Sigmoid colon (tissue), 7 donors: ENCODE results near the gene RPL37A. TPM values are rescaled to one million over a fixed set of nuclear protein-coding genes. Genes with fewer than 3 reads are reported as not detected.

Experiments
- DNase-seq: peaks from one replicate; pipeline ENCODE4 v3.0.0-alpha.2; 2019
- H3K27ac ChIP-seq, 4 donors: fragments of 200-600 bp; sonication (generic); one replicate each; pipeline ENCODE4 v1.5.1; 2016 to 2019; ENCODE audit warnings: mild to moderate bottlenecking in 1 of 4
- H3K27me3 ChIP-seq, 3 donors: fragments of 200-600 bp; sonication (generic); one replicate each; pipeline ENCODE4 v1.5.1; 2019; ENCODE audit warnings: mild to moderate bottlenecking in 1 of 3
- H3K36me3 ChIP-seq, 4 donors: fragments of 200-600 bp; sonication (generic); one replicate each; pipeline ENCODE4 v1.5.1; 2016 to 2019
- H3K4me1 ChIP-seq, 4 donors: fragments of 200-600 bp; sonication (generic); one replicate each; pipeline ENCODE4 v1.5.1; 2017 to 2019
- H3K4me3 ChIP-seq, 4 donors: fragments of 200-600 bp; sonication (generic); one replicate each; pipeline ENCODE4 v1.5.1; 2017 to 2019; ENCODE audit warnings: mild to moderate bottlenecking in 2 of 4, moderate library complexity in 1 of 4
- H3K9me3 ChIP-seq, 4 donors: fragments of 200-600 bp in 3 of 4; sonication (generic) in 3 of 4; one replicate each; pipeline versions ENCODE4 v1.5.1 to v1.6.1; 2013 to 2019
- EP300 ChIP-seq, 4 donors: sonication (generic); formaldehyde crosslinking; IDR thresholded peaks; one replicate each; pipeline ENCODE4 v1.6.1; 2017; ENCODE audit warnings: antibody characterized with exemption in 4 of 4
- POLR2A ChIP-seq, 2 donors: fragments of 450-650 bp; IDR thresholded peaks; one replicate each; pipeline ENCODE4 v1.6.1; 2016; ENCODE audit warnings: antibody characterized with exemption in 2 of 2, mild to moderate bottlenecking in 2 of 2, moderate library complexity in 2 of 2
- POLR2AphosphoS5 ChIP-seq, 4 donors: sonication (generic); formaldehyde crosslinking; IDR thresholded peaks; one replicate each; pipeline ENCODE4 v1.6.1; 2017; ENCODE audit warnings: antibody characterized with exemption in 4 of 4
- WGBS, 2 donors: extraction: QIAGEN DNeasy Blood & Tissue Kit; methylation state at CpG; one replicate each; pipeline ENCODE4 v1.1.7; 2013; 5-methylcytosine and 5-hydroxymethylcytosine counted together
- intact Hi-C: fragments of 100-400 bp; cut with DNase I; formaldehyde crosslinking; loops from one replicate; pipeline ENCODE4 v1.15.1; 2023
- polyA plus RNA-seq, 3 donors: library from polyadenylated mRNA; stranded (reverse); fragments of 200-250 nt; gene quantifications; one replicate each; pipeline ENCODE4 v1.2.3, GENCODE V29; 2013
- total RNA-seq, 4 donors: library from RNA; depleted of rRNA; stranded (reverse); fragments of >200 nt; gene quantifications; one replicate each; pipeline ENCODE4 v1.1.0, GENCODE V29; 2016
- TF ChIP-seq, protein P1 (sequence below), 4 experiments: fragments of 450-650 bp in 3 of 4; fragments of 200-600 bp in 1 of 4; IDR thresholded peaks; one replicate each; pipeline ENCODE4 v1.5.1; 2016 to 2019; ENCODE audit warnings: antibody characterized with exemption in 4 of 4, mild to moderate bottlenecking in 3 of 4, moderate library complexity in 2 of 4
- donor health status: healthy with polysubstance abuse.
- donor health status: Bipolar disorder and iron deficiency.
- donor health status: healthy.

Gene RPL37A
- total and polyA plus RNA-seq, 7 donors = 991 to 6,789 (median 2,007) TPM

GRCh38 chr2:216545359-216545758 lies 46.7 kb downstream of the RPL37A start:
- intact Hi-C loops = no loop called here
- peaks cover 0 to 49% (median 41%) of the 10 kb centered on the region in 4 donors for H3K4me1 ChIP-seq
- 57 to 92% methylated on average over 4 of the region's 4 CpGs for WGBS, 2 donors

GRCh38 chr2:216546241-216546640 lies 47.6 kb downstream of the RPL37A start:
- no peak for DNase-seq
- H3K9me3 ChIP-seq = no peaks in the 10 kb centered on the region
- peaks cover 0 to 49% (median 46%) of the 10 kb centered on the region in 4 donors for H3K4me1 ChIP-seq
- peak overlapping the region in 3 of 4 donors; percentile 74 to 86 (median 76) for H3K27ac ChIP-seq
- no peaks in the 10 kb centered on the region for H3K27me3 ChIP-seq
- no peak overlapping the region for H3K4me3 ChIP-seq
- no peak for TF ChIP-seq EP300 (IDR thresholded peaks at IDR 0.05)
- TF ChIP-seq, protein P1, sequence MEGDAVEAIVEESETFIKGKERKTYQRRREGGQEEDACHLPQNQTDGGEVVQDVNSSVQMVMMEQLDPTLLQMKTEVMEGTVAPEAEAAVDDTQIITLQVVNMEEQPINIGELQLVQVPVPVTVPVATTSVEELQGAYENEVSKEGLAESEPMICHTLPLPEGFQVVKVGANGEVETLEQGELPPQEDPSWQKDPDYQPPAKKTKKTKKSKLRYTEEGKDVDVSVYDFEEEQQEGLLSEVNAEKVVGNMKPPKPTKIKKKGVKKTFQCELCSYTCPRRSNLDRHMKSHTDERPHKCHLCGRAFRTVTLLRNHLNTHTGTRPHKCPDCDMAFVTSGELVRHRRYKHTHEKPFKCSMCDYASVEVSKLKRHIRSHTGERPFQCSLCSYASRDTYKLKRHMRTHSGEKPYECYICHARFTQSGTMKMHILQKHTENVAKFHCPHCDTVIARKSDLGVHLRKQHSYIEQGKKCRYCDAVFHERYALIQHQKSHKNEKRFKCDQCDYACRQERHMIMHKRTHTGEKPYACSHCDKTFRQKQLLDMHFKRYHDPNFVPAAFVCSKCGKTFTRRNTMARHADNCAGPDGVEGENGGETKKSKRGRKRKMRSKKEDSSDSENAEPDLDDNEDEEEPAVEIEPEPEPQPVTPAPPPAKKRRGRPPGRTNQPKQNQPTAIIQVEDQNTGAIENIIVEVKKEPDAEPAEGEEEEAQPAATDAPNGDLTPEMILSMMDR (IDR thresholded peaks at IDR 0.05) = no peak
- no peak for TF ChIP-seq POLR2A (IDR thresholded peaks at IDR 0.05)
- no peak for TF ChIP-seq POLR2AphosphoS5 (IDR thresholded peaks at IDR 0.05)
- no peaks in the 10 kb centered on the region for H3K36me3 ChIP-seq
- intact Hi-C loops = no loop called here
- WGBS, 2 donors = 88% methylated on average over 3 of the region's 3 CpGs

More at GRCh38 chr2:216545359-216545758, 46.7 kb downstream of the RPL37A start:
- TF ChIP-seq, protein P1 (IDR thresholded peaks at IDR 0.05) = no peak
- no peak for TF ChIP-seq EP300 (IDR thresholded peaks at IDR 0.05)
- TF ChIP-seq POLR2AphosphoS5 (IDR thresholded peaks at IDR 0.05) = no peak
- TF ChIP-seq POLR2A (IDR thresholded peaks at IDR 0.05) = no peak
- H3K36me3 ChIP-seq = no peaks in the 10 kb centered on the region
- no peaks in the 10 kb centered on the region for H3K27me3 ChIP-seq
- no peaks in the 10 kb centered on the region for H3K9me3 ChIP-seq
- H3K4me3 ChIP-seq = no peak overlapping the region
- no peak for DNase-seq
- H3K27ac ChIP-seq = peak overlapping the region in 2 of 4 donors; percentile 76 to 86

DNA sequence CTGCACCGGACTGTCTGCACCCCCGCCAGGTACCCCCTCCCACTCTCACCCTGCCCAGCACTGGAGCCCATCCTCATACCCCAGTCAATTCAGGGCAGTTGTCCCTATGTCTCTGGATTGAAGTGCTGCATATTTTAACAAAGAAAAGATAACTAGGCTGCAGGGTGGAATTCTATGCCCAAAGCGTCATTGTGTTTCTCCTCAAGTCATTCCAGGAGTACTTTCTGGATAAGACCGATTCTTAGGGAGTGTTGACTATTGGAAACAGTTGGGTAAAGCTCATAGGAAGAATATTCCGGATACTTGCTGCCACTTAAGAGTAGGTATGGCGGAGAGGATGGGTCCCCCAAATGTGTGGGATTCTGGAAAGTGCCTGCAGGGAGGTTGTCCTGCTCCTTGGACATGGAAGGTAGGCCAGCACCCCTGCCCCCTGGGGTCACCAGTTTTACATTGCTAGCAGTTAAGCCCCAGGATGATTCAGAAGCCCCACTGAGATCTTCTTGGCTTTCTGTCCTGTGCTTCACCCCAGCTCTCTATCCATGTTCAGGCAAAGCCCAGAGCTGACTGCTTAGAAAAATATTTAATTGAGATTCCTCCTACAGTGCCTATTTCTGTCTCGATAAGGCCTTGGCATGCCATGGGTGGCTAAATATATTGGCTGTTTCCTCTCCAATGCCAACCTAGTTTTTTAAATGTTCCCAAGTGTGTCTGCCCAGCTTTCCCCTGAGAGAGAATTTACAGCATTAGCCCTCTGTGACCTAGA lies 48.2 kb downstream of the RPL37A start:
- peak overlapping the region; percentile 28 to 86 (median 75) for H3K27ac ChIP-seq
- H3K36me3 ChIP-seq = no peaks in the 10 kb centered on the region
- intact Hi-C loops = no loop called here
- 82 to 92% methylated on average over 7 of the region's 7 CpGs for WGBS, 2 donors
- H3K9me3 ChIP-seq = no peaks in the 10 kb centered on the region
- no peak for TF ChIP-seq EP300 (IDR thresholded peaks at IDR 0.05)
- TF ChIP-seq POLR2A (IDR thresholded peaks at IDR 0.05) = no peak
- TF ChIP-seq, protein P1 (IDR thresholded peaks at IDR 0.05) = no peak
- no peak for TF ChIP-seq POLR2AphosphoS5 (IDR thresholded peaks at IDR 0.05)
- H3K4me1 ChIP-seq = peaks cover 0 to 54% (median 51%) of the 10 kb centered on the region in 4 donors
- no peak overlapping the region for H3K4me3 ChIP-seq
- no peaks in the 10 kb centered on the region for H3K27me3 ChIP-seq
- DNase-seq = no peak

DNA sequence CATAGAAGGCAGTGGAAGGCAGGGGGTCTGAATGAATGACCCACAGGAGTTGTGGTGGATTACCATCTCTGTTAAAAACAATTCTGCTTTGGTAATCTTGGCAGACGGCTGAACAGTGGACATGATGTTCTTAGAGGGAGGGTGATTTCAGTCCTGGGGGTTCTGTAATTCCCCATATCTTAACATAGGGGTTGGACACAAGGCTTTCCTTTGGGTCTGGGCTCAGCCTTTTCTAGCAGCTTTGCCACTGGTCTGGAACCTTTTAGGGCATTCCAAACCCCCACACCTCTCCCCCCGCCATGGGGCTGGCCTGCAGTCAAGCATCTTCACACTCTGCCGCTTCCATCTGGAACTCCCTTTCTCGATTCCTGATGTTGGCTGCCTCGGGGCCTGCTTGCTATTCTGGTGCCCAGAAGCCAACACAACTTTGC lies 50.3 kb downstream of the RPL37A start:
- no peak for TF ChIP-seq POLR2AphosphoS5 (IDR thresholded peaks at IDR 0.05)
- TF ChIP-seq POLR2A (IDR thresholded peaks at IDR 0.05) = no peak
- TF ChIP-seq, protein P1 (IDR thresholded peaks at IDR 0.05) = no peak
- no peak for TF ChIP-seq EP300 (IDR thresholded peaks at IDR 0.05)
- Histone ChIP-seq H3K9me3 (no peaks in the 10 kb centered on the region), H3K27me3 (no peaks in the 10 kb centered on the region), H3K36me3 (no peaks in the 10 kb centered on the region), H3K4me1 (peaks cover 0 to 72% (median 55%) of the 10 kb centered on the region in 4 donors), H3K27ac (peak overlapping the region; percentile 69 to 86 (median 75)), H3K4me3 (no peak overlapping the region)
- peak; percentile 70 for DNase-seq
- intact Hi-C loops = no loop called here
- WGBS, 2 donors = 80 to 88% methylated on average over 5 of the region's 5 CpGs
